ENCODE data around the gene FGFR3.

DNA sequence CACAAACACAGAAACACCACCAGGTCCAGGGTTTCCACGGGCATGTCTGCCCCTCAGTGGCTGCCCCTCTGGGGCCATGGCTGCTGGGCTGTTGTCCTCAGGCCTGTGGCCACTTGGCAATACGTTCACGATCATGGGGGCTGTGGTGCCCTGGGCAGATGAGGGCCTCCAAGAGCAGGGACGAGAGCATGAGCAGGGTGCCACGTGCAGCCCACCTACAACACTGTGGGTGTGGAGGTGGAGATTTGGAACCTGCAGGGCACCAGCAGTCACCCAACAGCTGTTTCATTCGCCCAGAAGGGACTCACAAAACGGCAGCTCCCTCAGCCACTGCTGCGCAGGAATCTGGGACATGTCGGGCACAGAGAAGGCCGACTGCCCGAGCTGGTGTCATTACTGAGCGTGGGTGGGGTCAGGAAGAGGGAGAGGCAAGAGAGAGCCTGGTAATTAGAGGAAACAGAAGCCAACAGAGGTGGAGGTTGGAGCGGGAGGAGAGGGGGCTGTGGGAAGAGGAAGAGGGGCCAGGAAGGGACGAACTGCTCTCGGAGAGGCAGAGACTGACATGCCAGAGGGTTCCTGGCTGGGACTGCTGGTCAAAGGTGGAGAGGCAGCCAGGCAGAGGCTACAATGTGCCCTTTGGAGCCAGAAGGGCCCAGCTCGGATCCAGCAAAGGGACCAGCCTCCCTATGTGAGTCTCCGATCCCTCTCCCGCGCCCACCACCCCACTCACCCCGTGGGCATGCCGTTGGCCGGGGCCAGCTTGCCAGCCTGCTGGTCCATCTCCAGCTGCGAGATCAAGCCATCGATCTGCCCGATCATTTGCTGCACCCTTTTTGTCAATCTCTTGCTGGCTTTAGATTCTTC, 23.1 kb downstream of the FGFR3 start:
- TF ChIP-seq, protein P1, sequence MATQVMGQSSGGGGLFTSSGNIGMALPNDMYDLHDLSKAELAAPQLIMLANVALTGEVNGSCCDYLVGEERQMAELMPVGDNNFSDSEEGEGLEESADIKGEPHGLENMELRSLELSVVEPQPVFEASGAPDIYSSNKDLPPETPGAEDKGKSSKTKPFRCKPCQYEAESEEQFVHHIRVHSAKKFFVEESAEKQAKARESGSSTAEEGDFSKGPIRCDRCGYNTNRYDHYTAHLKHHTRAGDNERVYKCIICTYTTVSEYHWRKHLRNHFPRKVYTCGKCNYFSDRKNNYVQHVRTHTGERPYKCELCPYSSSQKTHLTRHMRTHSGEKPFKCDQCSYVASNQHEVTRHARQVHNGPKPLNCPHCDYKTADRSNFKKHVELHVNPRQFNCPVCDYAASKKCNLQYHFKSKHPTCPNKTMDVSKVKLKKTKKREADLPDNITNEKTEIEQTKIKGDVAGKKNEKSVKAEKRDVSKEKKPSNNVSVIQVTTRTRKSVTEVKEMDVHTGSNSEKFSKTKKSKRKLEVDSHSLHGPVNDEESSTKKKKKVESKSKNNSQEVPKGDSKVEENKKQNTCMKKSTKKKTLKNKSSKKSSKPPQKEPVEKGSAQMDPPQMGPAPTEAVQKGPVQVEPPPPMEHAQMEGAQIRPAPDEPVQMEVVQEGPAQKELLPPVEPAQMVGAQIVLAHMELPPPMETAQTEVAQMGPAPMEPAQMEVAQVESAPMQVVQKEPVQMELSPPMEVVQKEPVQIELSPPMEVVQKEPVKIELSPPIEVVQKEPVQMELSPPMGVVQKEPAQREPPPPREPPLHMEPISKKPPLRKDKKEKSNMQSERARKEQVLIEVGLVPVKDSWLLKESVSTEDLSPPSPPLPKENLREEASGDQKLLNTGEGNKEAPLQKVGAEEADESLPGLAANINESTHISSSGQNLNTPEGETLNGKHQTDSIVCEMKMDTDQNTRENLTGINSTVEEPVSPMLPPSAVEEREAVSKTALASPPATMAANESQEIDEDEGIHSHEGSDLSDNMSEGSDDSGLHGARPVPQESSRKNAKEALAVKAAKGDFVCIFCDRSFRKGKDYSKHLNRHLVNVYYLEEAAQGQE (IDR thresholded peaks at IDR 0.05; ENCODE audit: insufficient read depth in 1 of 2, low read depth in 2 of 2, low read length in 1 of 2), result no peak
- TF ChIP-seq, protein P2, sequence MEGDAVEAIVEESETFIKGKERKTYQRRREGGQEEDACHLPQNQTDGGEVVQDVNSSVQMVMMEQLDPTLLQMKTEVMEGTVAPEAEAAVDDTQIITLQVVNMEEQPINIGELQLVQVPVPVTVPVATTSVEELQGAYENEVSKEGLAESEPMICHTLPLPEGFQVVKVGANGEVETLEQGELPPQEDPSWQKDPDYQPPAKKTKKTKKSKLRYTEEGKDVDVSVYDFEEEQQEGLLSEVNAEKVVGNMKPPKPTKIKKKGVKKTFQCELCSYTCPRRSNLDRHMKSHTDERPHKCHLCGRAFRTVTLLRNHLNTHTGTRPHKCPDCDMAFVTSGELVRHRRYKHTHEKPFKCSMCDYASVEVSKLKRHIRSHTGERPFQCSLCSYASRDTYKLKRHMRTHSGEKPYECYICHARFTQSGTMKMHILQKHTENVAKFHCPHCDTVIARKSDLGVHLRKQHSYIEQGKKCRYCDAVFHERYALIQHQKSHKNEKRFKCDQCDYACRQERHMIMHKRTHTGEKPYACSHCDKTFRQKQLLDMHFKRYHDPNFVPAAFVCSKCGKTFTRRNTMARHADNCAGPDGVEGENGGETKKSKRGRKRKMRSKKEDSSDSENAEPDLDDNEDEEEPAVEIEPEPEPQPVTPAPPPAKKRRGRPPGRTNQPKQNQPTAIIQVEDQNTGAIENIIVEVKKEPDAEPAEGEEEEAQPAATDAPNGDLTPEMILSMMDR (IDR thresholded peaks at IDR 0.05), result no peak
- TF ChIP-seq SIN3A (IDR thresholded peaks at IDR 0.05; ENCODE audit: borderline replicate concordance, insufficient read depth, low read depth, low read length), result no peak
- no peak for TF ChIP-seq TCF7L2 (IDR thresholded peaks at IDR 0.05; ENCODE audit: low read depth, low read length)
